K562 (cell line): Measurements from ENCODE around the gene ZNF488. TPM values are rescaled to one million over a fixed set of nuclear protein-coding genes. Genes with fewer than 3 reads are reported as not detected.

Source experiments
- ATAC-seq: fragments of 200-7000 bp; cut with Tn5 transposase; 3 replicates; pipeline ENCODE4 v1.9.1; 2020; ENCODE audit warnings: moderate library complexity
- BruUV-seq: library from RNA; stranded (reverse); fragments of 400-500 nt; replicated peaks from 2 replicates; lab custom pipeline; 2021; lab: Mats Ljungman, UMichigan
- CTCF ChIA-PET: fragments of 300-600 bp; formaldehyde crosslinking; extraction: SDS; loops from one replicate; lab custom pipeline; 2021; ENCODE audit warnings: low intra/inter-chr PET ratio; lab: Yijun Ruan, JAX
- POLR2A ChIA-PET: fragments of 300-600, 350-650 bp; sonication (Branson Sonifier 250); formaldehyde crosslinking; extraction: SDS; loops from one replicate; lab custom pipeline; 2021; ENCODE audit warnings: antibody characterized with exemption, inconsistent platforms; lab: Yijun Ruan, JAX
- DNase-seq, 4 experiments: peaks; one replicate each; pipeline versions ENCODE4 v3.0.0 to v3.0.0-alpha.2; 2011 to 2018; ENCODE audit warnings: low spot score in 3 of 4, mixed read lengths in 3 of 4; ENCODE audit errors: extremely low read depth in 1 of 4
- FAIRE-seq: peaks from 2 replicates; lab custom pipeline; 2011; peaks lifted over from hg19 to GRCh38; lab: Jason Lieb, UNC
- H2AFZ ChIP-seq: 2 replicates; pipeline ENCODE4 v1.6.0; 2011; ENCODE audit warnings: low read depth, low read length, control low read depth, inconsistent platforms
- H3K27ac ChIP-seq: fragments of 200-600 bp; 3 replicates; pipeline ENCODE4 v1.8.0; 2011; ENCODE audit warnings: low read depth, mild to moderate bottlenecking, control low read depth, inconsistent platforms, low read length, moderate library complexity, mixed read lengths; ENCODE audit errors: extremely low read depth
- H3K27me3 ChIP-seq, 2 experiments: fragments of 300-600 bp in 1 of 2; 2 replicates in 1 of 2; 3 replicates in 1 of 2; pipeline versions ENCODE4 v1.6.0 to v1.8.0; 2011; ENCODE audit warnings: inconsistent platforms in 2 of 2, low read length in 2 of 2, mild to moderate bottlenecking in 1 of 2, mixed read lengths in 1 of 2, moderate library complexity in 1 of 2; ENCODE audit not compliant: control insufficient read depth in 2 of 2, insufficient read depth in 2 of 2
- H3K36me3 ChIP-seq: fragments of 300-600 bp; 3 replicates; pipeline ENCODE4 v1.8.0; 2011; ENCODE audit warnings: mild to moderate bottlenecking, low read length, inconsistent platforms; ENCODE audit not compliant: control insufficient read depth, insufficient read depth
- H3K4me1 ChIP-seq, 2 experiments: fragments of 200-600 bp in 1 of 2; replicated peaks in 1 of 2; 2 replicates in 1 of 2; 3 replicates in 1 of 2; pipeline versions ENCODE4 v1.5.1 to v1.8.0; 2011; ENCODE audit warnings: inconsistent platforms in 2 of 2, low read length in 2 of 2, mild to moderate bottlenecking in 1 of 2, mixed read lengths in 1 of 2, moderate library complexity in 1 of 2; ENCODE audit not compliant: control insufficient read depth in 2 of 2, insufficient read depth in 2 of 2
- H3K4me2 ChIP-seq: 2 replicates; pipeline ENCODE4 v1.6.1; 2011; ENCODE audit warnings: low read length, control low read depth, inconsistent platforms, mixed read lengths; ENCODE audit not compliant: insufficient read depth
- H3K4me3 ChIP-seq: fragments of 200-600 bp; sonication (generic), shearing (Covaris generic); 2 replicates; pipeline ENCODE4 v1.5.1; 2016; ENCODE audit warnings: control low read depth, inconsistent platforms
- H3K79me2 ChIP-seq: fragments of 200-600 bp; 3 replicates; pipeline ENCODE4 v1.8.0; 2011; ENCODE audit warnings: low read length, inconsistent platforms; ENCODE audit not compliant: control insufficient read depth, insufficient read depth
- H3K9ac ChIP-seq, 2 experiments: 2 replicates each; pipeline versions ENCODE4 v1.6.0 to v1.6.1; 2011; ENCODE audit warnings: low read depth in 2 of 2, low read length in 2 of 2, control low read depth in 1 of 2, inconsistent platforms in 1 of 2, mild to moderate bottlenecking in 1 of 2, mixed read lengths in 1 of 2; ENCODE audit not compliant: insufficient read depth in 1 of 2
- H3K9me1 ChIP-seq: one replicate; pipeline ENCODE4 v1.6.0; 2011; ENCODE audit warnings: inconsistent platforms, mild to moderate bottlenecking, low read length, moderate library complexity; ENCODE audit not compliant: control insufficient read depth, insufficient read depth
- H3K9me3 ChIP-seq: replicated peaks from 2 replicates; pipeline ENCODE4 v1.5.1; 2011; ENCODE audit warnings: low read depth, low read length, inconsistent platforms; ENCODE audit not compliant: control insufficient read depth, insufficient read depth
- H4K20me1 ChIP-seq: replicated peaks from 2 replicates; pipeline ENCODE4 v1.6.1; 2011; ENCODE audit warnings: low read length, inconsistent platforms, mixed read lengths; ENCODE audit not compliant: control insufficient read depth, insufficient read depth
- DEAF1 ChIP-seq: fragments of 450-650 bp; formaldehyde crosslinking; IDR thresholded peaks from 2 replicates; pipeline ENCODE4 v1.4.0; 2020; ENCODE audit warnings: mild to moderate bottlenecking, moderate library complexity
- ELF1 ChIP-seq: fragments of 200-800 bp; sonication (Bioruptor generic); IDR thresholded peaks from 2 replicates; pipeline ENCODE4 v1.6.1; 2016; ENCODE audit warnings: missing genetic modification characterization, missing compliant biosample characterization
- ELF2 ChIP-seq: fragments of 250-450 bp; sonication (Bioruptor Pico); IDR thresholded peaks from 2 replicates; pipeline ENCODE4 v1.5.0; 2021; ENCODE audit warnings: mild to moderate bottlenecking
- LARP7 ChIP-seq: fragments of 450-650 bp; IDR thresholded peaks from 2 replicates; pipeline ENCODE4 v1.6.1; 2016
- MYBL2 ChIP-seq, 2 experiments: fragments of 450-650 bp in 1 of 2; sonication (generic) in 1 of 2; formaldehyde crosslinking in 1 of 2; IDR thresholded peaks; 2 replicates each; pipeline versions ENCODE4 v1.6.1 to v1.8.1; 2017 to 2022; ENCODE audit warnings: borderline replicate concordance in 1 of 2, inconsistent platforms in 1 of 2, low read depth in 1 of 2, mild to moderate bottlenecking in 1 of 2, missing genetic modification reagents in 1 of 2, moderate library complexity in 1 of 2
- PML ChIP-seq: IDR thresholded peaks from 2 replicates; pipeline ENCODE4 v1.6.1; 2012; ENCODE audit warnings: low read length, inconsistent platforms
- PRDM10 ChIP-seq: fragments of 450-650 bp; IDR thresholded peaks from 2 replicates; pipeline ENCODE4 v1.6.1; 2018; ENCODE audit not compliant: partially characterized antibody
- RB1 ChIP-seq: fragments of 450-650 bp; IDR thresholded peaks from 2 replicates; pipeline ENCODE4 v1.6.1; 2017; ENCODE audit warnings: low read depth, mild to moderate bottlenecking
- RFX7 ChIP-seq: fragments of 250-450 bp; sonication (Bioruptor Pico); IDR thresholded peaks from 2 replicates; pipeline ENCODE4 v1.5.1; 2021; ENCODE audit warnings: mild to moderate bottlenecking
- SPI1 ChIP-seq: IDR thresholded peaks from 2 replicates; pipeline ENCODE4 v1.6.1; 2011; ENCODE audit warnings: low read depth, low read length, control low read depth, borderline replicate concordance
- ZNF140 ChIP-seq: fragments of 250-450 bp; sonication (Bioruptor Pico); IDR thresholded peaks from 2 replicates; pipeline ENCODE4 v1.8.0; 2021; ENCODE audit warnings: moderate library complexity, mild to moderate bottlenecking, inconsistent platforms
- ZNF551 ChIP-seq: fragments of 250-450 bp; sonication (Bioruptor Pico); IDR thresholded peaks from 2 replicates; pipeline ENCODE4 v1.5.0; 2021; ENCODE audit warnings: mild to moderate bottlenecking, moderate library complexity
- ZNF696 ChIP-seq: fragments of 250-450 bp; sonication (Bioruptor Pico); conservative IDR thresholded peaks from 2 replicates; pipeline ENCODE4 v1.4.0; 2020; ENCODE audit warnings: mild to moderate bottlenecking, moderate library complexity
- ZNF766 ChIP-seq: fragments of 200-800 bp; sonication (Bioruptor generic); conservative IDR thresholded peaks from 2 replicates; pipeline ENCODE4 v1.6.1; 2016; ENCODE audit warnings: missing genetic modification characterization, missing compliant biosample characterization
- WGBS: fragments of 100-300 bp; shearing (Covaris generic); methylation state at CpG from one replicate; pipeline ENCODE4 v1.1.6; 2016; ENCODE audit warnings: low coverage, mixed read lengths; ENCODE audit not compliant: insufficient coverage; ENCODE audit errors: missing lambda C conversion rate; 5-methylcytosine and 5-hydroxymethylcytosine counted together
- in situ Hi-C: fragments of 300-500 bp; cut with MboI; formaldehyde crosslinking; loops from 4 replicates; pipeline ENCODE4 v1.15.0; 2018; ENCODE audit warnings: inconsistent platforms, mixed read lengths
- intact Hi-C: fragments of 100-400 bp; cut with micrococcal nuclease; formaldehyde crosslinking; loops from 2 replicates; pipeline ENCODE4 v1.14.2; 2022
- polyA plus RNA-seq, 8 experiments: library from polyadenylated mRNA; depleted of rRNA in 4 of 8; stranded (reverse) in 5 of 8; unstranded in 3 of 8; fragments of >200 nt; fragmentation: Nextera tagmentation in 2 of 8; fragmentation: Illumina TruSeq in 1 of 8; extraction: Ambion mirVana in 2 of 8; extraction: Trizol in 1 of 8; gene quantifications; 2 replicates each; pipeline versions ENCODE4 v1.2.1 to v1.2.3, GENCODE V29; 2011 to 2014; ENCODE audit warnings: inconsistent platforms in 1 of 8, missing spikeins in 1 of 8
- total RNA-seq, 7 experiments: library from RNA; depleted of rRNA in 6 of 7; stranded (reverse); fragments of >200 nt in 6 of 7; fragmentation: Illumina TruSeq in 2 of 7; extraction: Trizol in 2 of 7; gene quantifications; 2 replicates each; pipeline versions ENCODE4 v1.2.1 to v1.2.3, GENCODE V29; 2011 to 2021; ENCODE audit warnings: low replicate concordance in 1 of 7

ZNF488 gene
- total and polyA plus RNA-seq, 9 of the 15 experiments (the other 6 are each of a cell fraction or from before 2014, with no cell fraction given): 0.03 to 0.09 (median 0.05) TPM; not detected in 3

- TF ChIP-seq DEAF1 (peak; percentile 70), MYBL2 (IDR thresholded peaks at IDR 0.05; ENCODE audit: low read depth) (no peak), MYBL2 (CRISPR knock-in tag; IDR thresholded peaks at IDR 0.05; ENCODE audit: borderline replicate concordance) (no peak), SPI1 (peak; percentile 89), LARP7 (no peak), RFX7 (CRISPR knock-in tag) (no peak), ELF1 (tag) (no peak), ZNF551 (CRISPR knock-in tag) (no peak), ZNF140 (CRISPR knock-in tag) (no peak), RB1 (0 out of 2 replicates have a peak, but pooled peaks have one; percentile 31)
Measured at GRCh38 chr10:47361293-47361692, 22.8 kb downstream of the ZNF488 start (continued).

GRCh38 chr10:47360419-47361040 lies 23.6 kb downstream of the ZNF488 start:
- H3K4me2 ChIP-seq: no peak overlapping the region
- no peak overlapping the region for H3K4me3 ChIP-seq
- H3K36me3 ChIP-seq: no peaks in the 10 kb centered on the region
- intact Hi-C loops: loop anchor here (2.0 to 5.0 kb wide), 2 partner anchors 36 to 92 kb away; no protein-coding TSS in a partner anchor
- peaks cover 16 to 42% of the 10 kb centered on the region in 2 experiments for H3K27me3 ChIP-seq
- no peaks in the 10 kb centered on the region for H3K79me2 ChIP-seq
- BruUV-seq: no TSS peak
- 0 out of 4 replicates have a peak overlapping the region, but pooled peaks of 1 of the 2 experiments have one; percentile 8 for H3K9ac ChIP-seq
- DNase-seq (no peak), ATAC-seq (no peak), FAIRE-seq (no peak)
- H2AFZ ChIP-seq: no peak overlapping the region
- H4K20me1 ChIP-seq: no peaks in the 10 kb centered on the region
- H3K27ac ChIP-seq: no peak overlapping the region
- H3K9me1 ChIP-seq: no peaks in the 10 kb centered on the region
- H3K4me1 ChIP-seq: peaks cover 0 to 3% of the 10 kb centered on the region in 2 experiments; a peak in 1 of 5 replicates
- ChIA-PET CTCF (no interaction called here), POLR2A (interaction anchor here (0.6 kb wide), 2 partner anchors 90 to 290 kb away, joined by 3 read pairs; no protein-coding TSS in a partner anchor)
- H3K9me3 ChIP-seq: no peaks in the 10 kb centered on the region
- in situ Hi-C loops: no loop called here
- 13% methylated on average over 14 of the region's 14 CpGs for WGBS
- no peak for TF ChIP-seq ZNF766 (CRISPR knock-in tag)
- no peak for TF ChIP-seq ELF2
- TF ChIP-seq PML: no peak
- TF ChIP-seq ZNF696 (CRISPR knock-in tag): no peak
- TF ChIP-seq PRDM10: no peak
